ENCODE data around the gene COG4.

COG4 gene

GRCh38 chr16:70448075-70448474, 75.3 kb downstream of the COG4 start:
- TF ChIP-seq TAF1 (IDR thresholded peaks at IDR 0.05; ENCODE audit: borderline replicate concordance, low read depth, low read length) (no peak), POLR2AphosphoS5 (IDR thresholded peaks at IDR 0.05; ENCODE audit: low read depth, low read length) (no peak), POLR2A (IDR thresholded peaks at IDR 0.05; ENCODE audit: low read depth, low read length) (no peak)
- no peak for FAIRE-seq
- DNase-seq (ENCODE audit: insufficient read length), result no peak

DNA sequence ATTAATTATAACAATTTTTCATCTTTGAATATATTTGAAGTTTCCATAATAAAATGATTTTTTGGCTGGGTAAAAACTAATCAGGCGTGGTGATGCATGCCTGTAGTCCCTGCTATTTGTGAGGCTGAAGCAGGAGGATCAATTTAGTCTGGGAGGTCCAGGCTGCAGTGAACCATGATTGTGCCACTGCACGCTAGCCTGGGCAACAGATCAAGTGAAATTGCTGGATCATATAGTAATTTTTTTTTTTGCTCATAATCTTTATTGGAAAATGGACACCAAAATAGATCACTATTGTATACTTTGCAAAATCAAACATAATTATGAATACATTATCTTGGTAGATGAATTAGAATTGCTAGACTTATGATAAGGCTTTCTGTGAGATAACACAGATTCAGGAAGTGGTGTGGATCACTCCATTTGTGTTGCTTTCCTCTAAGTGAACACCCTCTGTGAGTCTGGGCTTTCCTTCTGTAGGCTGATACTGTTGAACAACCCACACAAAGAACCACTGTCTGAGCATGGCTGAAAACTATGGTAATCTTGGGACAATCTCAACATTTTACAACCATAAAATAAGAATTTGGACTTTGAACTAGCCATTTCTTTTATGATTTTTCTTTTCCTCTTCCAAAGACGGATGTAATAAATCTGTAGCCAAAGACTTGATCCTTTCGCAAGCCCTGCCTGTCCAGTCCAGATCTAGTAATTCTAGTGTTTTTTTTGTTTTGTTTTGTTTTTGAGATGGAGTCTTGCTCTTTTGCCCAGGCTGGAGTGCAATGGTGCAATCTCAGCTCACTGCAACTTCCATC, 78.9 kb downstream of the COG4 start:
- FAIRE-seq, result no peak
- TF ChIP-seq POLR2A (IDR thresholded peaks at IDR 0.05; ENCODE audit: low read depth, low read length), result no peak
- no peak for TF ChIP-seq POLR2AphosphoS5 (IDR thresholded peaks at IDR 0.05; ENCODE audit: low read depth, low read length)
- TF ChIP-seq TAF1 (IDR thresholded peaks at IDR 0.05; ENCODE audit: borderline replicate concordance, low read depth, low read length), result no peak
- DNase-seq (ENCODE audit: insufficient read length), result no peak

DNA sequence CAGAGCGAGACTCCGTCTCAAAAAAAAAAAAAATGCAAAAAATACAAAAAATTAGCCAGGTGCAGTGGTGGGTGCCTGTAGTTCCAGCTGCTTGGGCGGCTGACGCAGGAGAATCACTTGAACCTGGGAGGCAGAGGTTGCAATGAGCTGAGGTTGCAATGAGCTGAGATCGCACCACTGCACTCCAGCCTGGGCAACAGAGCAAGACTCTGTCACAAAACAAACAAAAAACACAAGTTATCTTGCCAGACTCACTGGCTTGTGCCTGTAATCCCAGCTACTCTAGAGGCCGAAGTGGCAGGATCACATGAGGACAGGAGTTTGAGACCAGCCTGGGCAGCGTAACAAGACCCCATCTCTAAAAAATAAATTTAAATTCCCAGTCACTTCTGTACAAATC, 81.0 kb downstream of the COG4 start:
- no peak for FAIRE-seq
- DNase-seq (ENCODE audit: insufficient read length), result no peak
- TF ChIP-seq TAF1 (IDR thresholded peaks at IDR 0.05; ENCODE audit: borderline replicate concordance, low read depth, low read length), result no peak
- no peak for TF ChIP-seq POLR2AphosphoS5 (IDR thresholded peaks at IDR 0.05; ENCODE audit: low read depth, low read length)
- TF ChIP-seq POLR2A (IDR thresholded peaks at IDR 0.05; ENCODE audit: low read depth, low read length), result no peak

DNA sequence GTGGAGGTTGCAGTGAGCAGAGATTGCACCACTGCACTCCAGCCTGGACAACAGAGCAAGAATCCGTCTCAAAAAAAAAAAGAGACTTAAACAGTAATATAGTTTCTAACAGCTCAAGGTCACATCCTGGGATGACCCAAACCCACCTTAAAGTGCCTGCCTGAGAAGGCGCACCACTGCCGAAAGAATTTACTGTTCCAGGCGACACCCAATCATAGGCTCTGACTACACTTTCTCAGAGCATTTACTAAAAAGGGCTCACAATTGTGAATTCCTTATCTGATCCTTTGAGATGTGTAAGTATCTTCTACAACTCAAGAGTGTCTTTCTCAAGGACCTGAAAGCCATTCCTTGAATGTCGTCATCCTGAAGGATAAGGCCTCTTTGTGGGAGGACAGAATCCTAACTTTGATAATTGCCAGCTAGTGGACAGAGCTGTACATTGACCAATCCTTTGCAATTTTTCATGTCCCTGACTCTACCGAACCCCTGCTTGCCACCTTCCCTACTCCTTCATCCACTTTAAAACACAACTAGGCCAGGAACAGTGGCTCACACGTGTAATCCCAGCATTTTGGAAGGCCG, 81.9 kb downstream of the COG4 start:
- FAIRE-seq (no peak), DNase-seq (ENCODE audit: insufficient read length) (no peak)
- TF ChIP-seq POLR2AphosphoS5 (IDR thresholded peaks at IDR 0.05; ENCODE audit: low read depth, low read length), result no peak
- no peak for TF ChIP-seq POLR2A (IDR thresholded peaks at IDR 0.05; ENCODE audit: low read depth, low read length)
- TF ChIP-seq TAF1 (IDR thresholded peaks at IDR 0.05; ENCODE audit: borderline replicate concordance, low read depth, low read length), result no peak

DNA sequence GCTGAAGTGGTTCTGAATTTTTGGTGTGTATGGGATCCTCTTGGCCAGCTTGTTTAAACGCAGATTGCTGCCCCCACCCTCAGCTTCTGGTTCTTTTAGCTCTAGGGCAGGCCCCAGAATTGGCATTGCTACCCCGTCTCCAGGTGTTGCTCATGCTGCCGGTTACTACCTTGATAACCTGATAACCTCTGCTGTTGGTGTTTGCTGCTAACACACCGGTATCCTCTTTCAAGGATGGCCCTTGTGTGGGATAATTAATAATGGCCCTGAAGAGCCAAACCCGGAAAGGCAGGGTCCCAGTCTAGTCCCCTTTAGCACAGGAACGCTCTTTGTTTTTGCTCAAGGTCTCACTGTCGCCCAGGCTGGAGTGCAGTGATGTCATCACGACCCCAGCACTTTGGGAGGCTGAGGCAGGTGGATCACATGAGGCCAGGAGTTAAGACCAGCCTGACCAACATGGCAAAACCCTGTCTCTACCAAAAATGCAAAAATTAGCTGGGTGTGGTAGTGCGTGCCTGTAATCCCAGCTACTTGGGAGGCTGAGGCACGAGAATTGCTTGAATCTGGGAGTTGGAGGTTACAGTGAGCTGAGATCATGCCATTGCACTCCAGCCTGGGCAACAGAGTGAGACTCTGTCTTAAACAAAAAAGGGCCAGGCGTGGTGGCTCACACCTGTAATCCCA, 83.2 kb downstream of the COG4 start:
- DNase-seq (ENCODE audit: insufficient read length) (no peak), FAIRE-seq (no peak)
- TF ChIP-seq POLR2AphosphoS5 (IDR thresholded peaks at IDR 0.05; ENCODE audit: low read depth, low read length) (no peak), POLR2A (IDR thresholded peaks at IDR 0.05; ENCODE audit: low read depth, low read length) (no peak), TAF1 (IDR thresholded peaks at IDR 0.05; ENCODE audit: borderline replicate concordance, low read depth, low read length) (no peak)

GRCh38 chr16:70438969-70439862, 84.1 kb downstream of the COG4 start, which contains the start of gene ST3GAL2:
TSS of gene ST3GAL2 (minus strand) at chr16:70439100. CDS start at chr16:70398530, 40,570 bp downstream.
- FAIRE-seq (peak; percentile 84), DNase-seq (ENCODE audit: insufficient read length) (peak; percentile 95)
- TF ChIP-seq TAF1 (IDR thresholded peaks at IDR 0.05; ENCODE audit: borderline replicate concordance, low read depth, low read length), result 0 out of 2 replicates have a peak, but pooled peaks have one; percentile 34
- TF ChIP-seq POLR2A (IDR thresholded peaks at IDR 0.05; ENCODE audit: low read depth, low read length), result no peak

DNA sequence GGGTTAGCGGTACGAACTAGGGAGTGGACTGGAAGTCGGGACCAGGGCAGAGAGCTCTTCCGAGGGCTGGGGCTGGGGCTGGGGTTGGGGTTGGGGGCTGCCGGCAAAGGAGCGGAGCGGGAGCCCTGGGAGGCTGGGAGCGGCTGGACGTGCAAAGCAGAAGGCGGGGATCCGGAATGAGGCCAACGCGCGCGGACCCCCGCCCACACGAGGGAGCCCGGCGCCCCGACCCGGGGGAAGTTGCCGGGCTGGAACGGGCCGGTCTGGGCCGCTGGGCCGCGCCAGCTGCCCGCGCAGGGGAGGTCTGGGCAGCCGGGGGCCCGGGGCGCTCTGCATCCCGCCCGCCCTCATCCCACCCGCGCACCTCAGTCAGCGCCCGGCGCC, 84.8 kb downstream of the COG4 start:
- TF ChIP-seq POLR2A (IDR thresholded peaks at IDR 0.05; ENCODE audit: low read depth, low read length), result no peak
- TF ChIP-seq POLR2AphosphoS5 (IDR thresholded peaks at IDR 0.05; ENCODE audit: low read depth, low read length), result no peak
- TF ChIP-seq TAF1 (IDR thresholded peaks at IDR 0.05; ENCODE audit: borderline replicate concordance, low read depth, low read length), result no peak
- no peak for DNase-seq (ENCODE audit: insufficient read length)
- FAIRE-seq, result no peak

DNA sequence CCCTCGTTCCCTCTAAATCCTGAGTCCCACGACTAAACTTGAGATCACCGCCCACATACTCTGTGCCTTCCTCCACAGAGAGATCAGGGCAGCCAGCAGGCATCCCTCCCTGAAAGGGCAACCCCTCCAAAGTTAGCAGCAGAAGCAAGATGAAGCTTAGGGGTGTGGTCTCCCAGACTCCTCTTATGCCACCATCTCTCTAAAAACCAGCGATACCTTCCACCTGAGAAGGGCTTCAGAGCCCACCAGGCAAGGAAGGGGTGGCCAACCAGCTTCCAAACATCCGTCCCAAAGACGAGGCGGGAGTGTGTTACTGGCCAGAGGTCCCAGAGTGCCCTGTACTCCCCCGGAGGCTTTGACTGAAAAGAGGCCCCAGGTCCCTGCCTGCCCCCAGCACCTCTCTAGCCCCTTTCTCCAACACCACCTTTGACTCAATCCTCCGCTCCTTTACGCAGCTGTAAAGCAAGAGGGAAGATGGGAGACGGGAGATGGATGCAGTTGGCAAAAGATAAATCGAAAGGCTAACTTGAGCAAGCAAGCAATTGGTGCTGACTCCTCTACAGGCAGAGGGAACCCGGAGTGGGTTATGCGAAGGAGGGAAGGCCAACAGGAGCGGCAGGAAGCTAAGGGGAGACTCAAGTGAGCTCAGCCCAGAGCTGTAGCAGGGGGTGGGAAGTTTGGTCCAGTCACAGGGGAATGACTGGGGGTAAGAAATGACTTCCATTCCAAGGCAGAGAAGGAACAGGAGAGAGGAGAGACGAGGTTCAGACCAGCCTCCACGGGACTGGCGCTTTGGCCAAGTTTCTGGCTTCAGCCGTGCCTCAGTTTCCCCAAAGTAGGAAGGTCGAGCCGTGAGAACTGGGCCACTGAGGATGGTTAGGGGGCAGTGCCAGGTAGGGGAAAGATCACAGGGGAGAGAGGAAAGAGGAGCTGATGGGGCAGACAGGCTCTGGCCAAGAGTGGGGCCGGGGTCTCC, 85.5 kb downstream of the COG4 start:
- no peak for DNase-seq (ENCODE audit: insufficient read length)
- peak; percentile 57 for FAIRE-seq
- TF ChIP-seq TAF1 (IDR thresholded peaks at IDR 0.05; ENCODE audit: borderline replicate concordance, low read depth, low read length) (no peak), POLR2A (IDR thresholded peaks at IDR 0.05; ENCODE audit: low read depth, low read length) (peak; percentile 43; the same call in 1 of the 2 replicates)

- no peak for DNase-seq (ENCODE audit: insufficient read length)
- FAIRE-seq, result no peak
- TF ChIP-seq POLR2AphosphoS5 (IDR thresholded peaks at IDR 0.05; ENCODE audit: low read depth, low read length) (no peak), TAF1 (IDR thresholded peaks at IDR 0.05; ENCODE audit: borderline replicate concordance, low read depth, low read length) (no peak), POLR2A (IDR thresholded peaks at IDR 0.05; ENCODE audit: low read depth, low read length) (no peak)
Observed at GRCh38 chr16:70437017-70437581, 86.3 kb downstream of the COG4 start.
